HepG2 (cell line): ENCODE results near the gene S1PR5. TPM values are rescaled to one million over a fixed set of nuclear protein-coding genes. Genes with fewer than 3 reads are reported as not detected.

Experiments used
- HNF4A ChIP-seq: sonication (generic); formaldehyde crosslinking; IDR thresholded peaks from 2 replicates; pipeline ENCODE4 v1.4.0; 2020; ENCODE audit warnings: missing genetic modification reagents
- NFE2 ChIP-seq: sonication (generic); formaldehyde crosslinking; IDR thresholded peaks from 2 replicates; pipeline ENCODE4 v1.4.0; 2020; ENCODE audit warnings: missing genetic modification reagents
- NFRKB ChIP-seq: fragments of 450-650 bp; IDR thresholded peaks from 2 replicates; pipeline ENCODE4 v1.6.1; 2017
- NR2C2 ChIP-seq: sonication (generic); formaldehyde crosslinking; IDR thresholded peaks from 2 replicates; pipeline ENCODE4 v1.4.0; 2020; ENCODE audit warnings: missing genetic modification reagents, mild to moderate bottlenecking, moderate library complexity, borderline replicate concordance
- ZNF773 ChIP-seq: sonication (generic); formaldehyde crosslinking; IDR thresholded peaks from 2 replicates; pipeline ENCODE4 v1.4.0; 2020; ENCODE audit warnings: missing genetic modification reagents, borderline replicate concordance
- polyA plus RNA-seq, 8 experiments: library from polyadenylated mRNA; depleted of rRNA in 3 of 8; stranded (reverse) in 7 of 8; unstranded in 1 of 8; fragments of >200 nt; fragmentation: Illumina TruSeq in 4 of 8; extraction: Trizol in 4 of 8; gene quantifications; 2 replicates each; pipeline versions ENCODE4 v1.2.1 to v1.2.3, GENCODE V29; 2011 to 2016; ENCODE audit warnings: low read depth in 4 of 8, missing spikeins in 1 of 8, mixed read lengths in 1 of 8; ENCODE audit not compliant: insufficient read depth in 1 of 8
- total RNA-seq, 5 experiments: library from RNA; depleted of rRNA; stranded (reverse); fragments of >200 nt; fragmentation: Illumina TruSeq; extraction: Trizol; gene quantifications; 2 replicates each; pipeline ENCODE4 v1.2.3, GENCODE V29; 2016; ENCODE audit warnings: low read depth in 1 of 5
- TF ChIP-seq, protein P1 (sequence below): sonication (generic); formaldehyde crosslinking; IDR thresholded peaks from 2 replicates; pipeline ENCODE4 v1.4.0; 2020; ENCODE audit warnings: missing genetic modification reagents
- TF ChIP-seq, protein P2 (sequence below): sonication (generic); formaldehyde crosslinking; IDR thresholded peaks from 2 replicates; pipeline ENCODE4 v1.5.0; 2020; ENCODE audit warnings: missing genetic modification reagents
- TF ChIP-seq, protein P3 (sequence below): sonication (generic); formaldehyde crosslinking; IDR thresholded peaks from 2 replicates; pipeline ENCODE4 v1.8.1; 2023; ENCODE audit warnings: missing genetic modification reagents, inconsistent platforms, borderline replicate concordance
- TF ChIP-seq, protein P4 (sequence below): fragments of 450-650 bp; IDR thresholded peaks from 2 replicates; pipeline ENCODE4 v1.6.1; 2016
- TF ChIP-seq, protein P5 (sequence below): sonication (generic); formaldehyde crosslinking; IDR thresholded peaks from 2 replicates; pipeline ENCODE4 v1.4.0; 2020; ENCODE audit warnings: missing genetic modification reagents

The S1PR5 gene
- total and polyA plus RNA-seq, 2 of the 13 experiments (the other 11 are each of a cell fraction or from before 2014, with no cell fraction given): 0.04 TPM; not detected in 1

DNA sequence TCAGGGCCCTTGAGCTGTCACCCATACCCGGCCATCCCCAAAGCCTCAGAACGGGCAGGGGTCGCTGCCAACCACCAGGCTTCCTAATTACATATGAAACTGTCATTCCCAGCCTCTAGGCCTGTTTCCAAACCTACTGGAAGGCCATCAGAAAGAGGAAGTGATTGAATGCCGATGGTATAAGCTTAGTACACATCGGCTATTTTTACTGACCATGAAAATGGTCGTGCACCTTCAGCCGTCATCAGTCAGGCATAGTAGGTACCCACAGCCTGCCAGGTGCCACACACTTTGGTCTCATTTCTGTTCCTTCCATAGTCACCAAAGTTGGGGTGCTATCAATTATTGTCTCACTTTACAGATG is 38.3 kb upstream of the S1PR5 start (continued):
- TF ChIP-seq, protein P1, sequence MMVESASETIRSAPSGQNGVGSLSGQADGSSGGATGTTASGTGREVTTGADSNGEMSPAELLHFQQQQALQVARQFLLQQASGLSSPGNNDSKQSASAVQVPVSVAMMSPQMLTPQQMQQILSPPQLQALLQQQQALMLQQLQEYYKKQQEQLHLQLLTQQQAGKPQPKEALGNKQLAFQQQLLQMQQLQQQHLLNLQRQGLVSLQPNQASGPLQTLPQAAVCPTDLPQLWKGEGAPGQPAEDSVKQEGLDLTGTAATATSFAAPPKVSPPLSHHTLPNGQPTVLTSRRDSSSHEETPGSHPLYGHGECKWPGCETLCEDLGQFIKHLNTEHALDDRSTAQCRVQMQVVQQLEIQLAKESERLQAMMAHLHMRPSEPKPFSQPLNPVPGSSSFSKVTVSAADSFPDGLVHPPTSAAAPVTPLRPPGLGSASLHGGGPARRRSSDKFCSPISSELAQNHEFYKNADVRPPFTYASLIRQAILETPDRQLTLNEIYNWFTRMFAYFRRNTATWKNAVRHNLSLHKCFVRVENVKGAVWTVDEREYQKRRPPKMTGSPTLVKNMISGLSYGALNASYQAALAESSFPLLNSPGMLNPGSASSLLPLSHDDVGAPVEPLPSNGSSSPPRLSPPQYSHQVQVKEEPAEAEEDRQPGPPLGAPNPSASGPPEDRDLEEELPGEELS: no peak
- TF ChIP-seq HNF4A (CRISPR knock-in tag): no peak
- no peak for TF ChIP-seq NFE2 (CRISPR knock-in tag)
- TF ChIP-seq, protein P2, sequence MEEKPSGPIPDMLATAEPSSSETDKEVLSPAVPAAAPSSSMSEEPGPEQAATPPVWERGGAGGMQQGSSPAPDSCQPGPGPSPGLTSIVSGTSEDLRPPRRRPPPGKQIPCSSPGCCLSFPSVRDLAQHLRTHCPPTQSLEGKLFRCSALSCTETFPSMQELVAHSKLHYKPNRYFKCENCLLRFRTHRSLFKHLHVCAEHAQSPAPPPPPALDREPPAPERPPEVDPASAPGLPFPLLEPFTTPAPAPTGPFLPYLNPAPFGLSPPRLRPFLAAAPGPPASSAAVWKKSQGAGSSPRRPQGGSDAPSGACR: no peak
- TF ChIP-seq, protein P3, sequence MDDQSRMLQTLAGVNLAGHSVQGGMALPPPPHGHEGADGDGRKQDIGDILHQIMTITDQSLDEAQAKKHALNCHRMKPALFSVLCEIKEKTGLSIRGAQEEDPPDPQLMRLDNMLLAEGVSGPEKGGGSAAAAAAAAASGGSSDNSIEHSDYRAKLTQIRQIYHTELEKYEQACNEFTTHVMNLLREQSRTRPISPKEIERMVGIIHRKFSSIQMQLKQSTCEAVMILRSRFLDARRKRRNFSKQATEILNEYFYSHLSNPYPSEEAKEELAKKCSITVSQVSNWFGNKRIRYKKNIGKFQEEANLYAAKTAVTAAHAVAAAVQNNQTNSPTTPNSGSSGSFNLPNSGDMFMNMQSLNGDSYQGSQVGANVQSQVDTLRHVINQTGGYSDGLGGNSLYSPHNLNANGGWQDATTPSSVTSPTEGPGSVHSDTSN (CRISPR knock-in tag): no peak
- TF ChIP-seq, protein P4, sequence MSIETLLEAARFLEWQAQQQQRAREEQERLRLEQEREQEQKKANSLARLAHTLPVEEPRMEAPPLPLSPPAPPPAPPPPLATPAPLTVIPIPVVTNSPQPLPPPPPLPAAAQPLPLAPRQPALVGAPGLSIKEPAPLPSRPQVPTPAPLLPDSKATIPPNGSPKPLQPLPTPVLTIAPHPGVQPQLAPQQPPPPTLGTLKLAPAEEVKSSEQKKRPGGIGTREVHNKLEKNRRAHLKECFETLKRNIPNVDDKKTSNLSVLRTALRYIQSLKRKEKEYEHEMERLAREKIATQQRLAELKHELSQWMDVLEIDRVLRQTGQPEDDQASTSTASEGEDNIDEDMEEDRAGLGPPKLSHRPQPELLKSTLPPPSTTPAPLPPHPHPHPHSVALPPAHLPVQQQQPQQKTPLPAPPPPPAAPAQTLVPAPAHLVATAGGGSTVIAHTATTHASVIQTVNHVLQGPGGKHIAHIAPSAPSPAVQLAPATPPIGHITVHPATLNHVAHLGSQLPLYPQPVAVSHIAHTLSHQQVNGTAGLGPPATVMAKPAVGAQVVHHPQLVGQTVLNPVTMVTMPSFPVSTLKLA: no peak
- TF ChIP-seq ZNF773 (CRISPR knock-in tag): no peak
- no peak for TF ChIP-seq NR2C2 (CRISPR knock-in tag)
- TF ChIP-seq, protein P5, sequence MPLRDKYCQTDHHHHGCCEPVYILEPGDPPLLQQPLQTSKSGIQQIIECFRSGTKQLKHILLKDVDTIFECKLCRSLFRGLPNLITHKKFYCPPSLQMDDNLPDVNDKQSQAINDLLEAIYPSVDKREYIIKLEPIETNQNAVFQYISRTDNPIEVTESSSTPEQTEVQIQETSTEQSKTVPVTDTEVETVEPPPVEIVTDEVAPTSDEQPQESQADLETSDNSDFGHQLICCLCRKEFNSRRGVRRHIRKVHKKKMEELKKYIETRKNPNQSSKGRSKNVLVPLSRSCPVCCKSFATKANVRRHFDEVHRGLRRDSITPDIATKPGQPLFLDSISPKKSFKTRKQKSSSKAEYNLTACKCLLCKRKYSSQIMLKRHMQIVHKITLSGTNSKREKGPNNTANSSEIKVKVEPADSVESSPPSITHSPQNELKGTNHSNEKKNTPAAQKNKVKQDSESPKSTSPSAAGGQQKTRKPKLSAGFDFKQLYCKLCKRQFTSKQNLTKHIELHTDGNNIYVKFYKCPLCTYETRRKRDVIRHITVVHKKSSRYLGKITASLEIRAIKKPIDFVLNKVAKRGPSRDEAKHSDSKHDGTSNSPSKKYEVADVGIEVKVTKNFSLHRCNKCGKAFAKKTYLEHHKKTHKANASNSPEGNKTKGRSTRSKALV: no peak
- TF ChIP-seq NFRKB: no peak
